ENCODE measurements around the gene ADPRHL1. TPM values are rescaled to one million over a fixed set of nuclear protein-coding genes. Genes with fewer than 3 reads are reported as not detected.

ADPRHL1 gene
- total RNA-seq, 1 donor from 2014 or later, result 11.3 TPM

DNA sequence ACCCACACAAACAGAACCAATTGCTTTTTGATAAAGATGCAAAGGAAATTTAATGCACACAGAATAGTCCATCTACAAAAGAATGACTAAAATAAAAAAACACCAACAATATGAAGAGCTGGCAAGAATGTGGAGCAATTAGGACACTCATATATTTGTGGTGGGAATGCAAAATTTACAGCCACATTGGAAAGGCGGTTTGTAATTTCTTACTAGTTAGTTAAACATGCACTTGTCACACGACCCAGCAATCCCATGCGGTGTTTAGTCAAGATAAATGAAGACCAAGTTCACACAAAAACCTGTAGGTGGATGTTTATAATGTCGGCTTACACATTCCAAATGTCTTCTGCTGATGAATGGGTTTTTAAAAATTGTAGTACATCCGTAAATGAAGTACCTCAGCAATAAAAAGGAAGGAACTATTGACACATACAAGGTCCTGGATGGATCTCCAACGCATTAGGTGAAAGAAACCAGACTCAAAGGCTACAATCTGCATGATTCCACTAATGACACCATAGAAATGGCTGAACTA lies 94.6 kb downstream of the ADPRHL1 start:
- Histone ChIP-seq H3K36me3 (no peaks in the 10 kb centered on the region), H3K4me3 (no peak overlapping the region), H3K9me3 (no peaks in the 10 kb centered on the region), H3K27me3 (peaks cover 4% of the 10 kb centered on the region), H3K27ac (no peak overlapping the region), H3K4me1 (peaks cover 7 to 8% of the 10 kb centered on the region in 2 donors)
- TF ChIP-seq, protein P1, sequence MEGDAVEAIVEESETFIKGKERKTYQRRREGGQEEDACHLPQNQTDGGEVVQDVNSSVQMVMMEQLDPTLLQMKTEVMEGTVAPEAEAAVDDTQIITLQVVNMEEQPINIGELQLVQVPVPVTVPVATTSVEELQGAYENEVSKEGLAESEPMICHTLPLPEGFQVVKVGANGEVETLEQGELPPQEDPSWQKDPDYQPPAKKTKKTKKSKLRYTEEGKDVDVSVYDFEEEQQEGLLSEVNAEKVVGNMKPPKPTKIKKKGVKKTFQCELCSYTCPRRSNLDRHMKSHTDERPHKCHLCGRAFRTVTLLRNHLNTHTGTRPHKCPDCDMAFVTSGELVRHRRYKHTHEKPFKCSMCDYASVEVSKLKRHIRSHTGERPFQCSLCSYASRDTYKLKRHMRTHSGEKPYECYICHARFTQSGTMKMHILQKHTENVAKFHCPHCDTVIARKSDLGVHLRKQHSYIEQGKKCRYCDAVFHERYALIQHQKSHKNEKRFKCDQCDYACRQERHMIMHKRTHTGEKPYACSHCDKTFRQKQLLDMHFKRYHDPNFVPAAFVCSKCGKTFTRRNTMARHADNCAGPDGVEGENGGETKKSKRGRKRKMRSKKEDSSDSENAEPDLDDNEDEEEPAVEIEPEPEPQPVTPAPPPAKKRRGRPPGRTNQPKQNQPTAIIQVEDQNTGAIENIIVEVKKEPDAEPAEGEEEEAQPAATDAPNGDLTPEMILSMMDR (IDR thresholded peaks at IDR 0.05), result no peak
- intact Hi-C loops (cut with DNase I), result no loop called here
- DNase-seq (ENCODE audit: low spot score in 2 of 2), result no peak

DNA sequence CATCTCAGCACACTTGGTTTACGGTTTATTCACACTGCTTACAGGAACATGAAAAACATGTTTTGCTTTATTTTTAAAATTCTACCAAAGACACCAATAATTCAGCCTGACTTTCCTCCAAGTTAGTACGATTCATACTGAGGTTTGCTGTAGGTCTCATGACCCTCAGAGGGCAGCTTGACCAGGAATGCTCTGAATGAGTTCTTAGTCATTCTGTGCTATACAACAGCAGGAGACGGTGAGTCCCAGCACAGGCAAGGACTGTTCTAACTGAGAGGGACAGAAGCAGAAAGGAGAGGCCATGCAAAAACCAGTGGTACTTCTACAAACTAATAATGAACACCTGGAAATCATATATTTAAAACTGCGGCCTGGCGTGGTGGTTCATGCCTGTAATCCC lies 95.8 kb downstream of the ADPRHL1 start:
- Histone ChIP-seq H3K4me3 (no peak overlapping the region), H3K27me3 (no peaks in the 10 kb centered on the region), H3K4me1 (no peaks in the 10 kb centered on the region), H3K9me3 (no peaks in the 10 kb centered on the region), H3K27ac (no peak overlapping the region), H3K36me3 (no peaks in the 10 kb centered on the region)
- TF ChIP-seq, protein P1 (IDR thresholded peaks at IDR 0.05), result no peak
- no peak for DNase-seq (ENCODE audit: low spot score in 2 of 2)
- intact Hi-C loops (cut with DNase I), result no loop called here

DNA sequence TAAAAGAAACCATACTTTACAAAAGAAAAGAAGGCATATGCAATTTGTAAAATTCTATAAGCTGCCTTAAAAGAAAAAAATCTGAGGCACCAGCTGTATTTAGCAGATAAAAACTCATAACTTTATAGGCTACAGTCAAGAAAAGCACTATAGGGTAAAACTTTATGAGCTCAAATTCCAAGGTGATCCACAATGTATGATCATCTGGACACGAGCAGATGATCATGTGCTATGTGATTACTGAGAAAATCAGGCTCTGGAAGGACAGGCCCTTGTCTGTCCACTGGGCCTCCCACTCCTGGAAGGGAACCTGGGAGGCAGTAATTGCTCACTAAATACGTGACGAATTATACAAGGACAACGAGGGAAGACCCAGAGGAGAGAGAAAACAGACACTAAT lies 96.7 kb downstream of the ADPRHL1 start:
- Histone ChIP-seq H3K36me3 (no peaks in the 10 kb centered on the region), H3K9me3 (no peaks in the 10 kb centered on the region), H3K27me3 (no peaks in the 10 kb centered on the region), H3K27ac (no peak overlapping the region), H3K4me1 (no peaks in the 10 kb centered on the region), H3K4me3 (no peak overlapping the region)
- no peak for DNase-seq (ENCODE audit: low spot score in 2 of 2)
- TF ChIP-seq, protein P1 (IDR thresholded peaks at IDR 0.05), result no peak
- intact Hi-C loops (cut with DNase I), result no loop called here

- Histone ChIP-seq H3K9me3 (no peaks in the 10 kb centered on the region), H3K27ac (no peak overlapping the region), H3K36me3 (no peaks in the 10 kb centered on the region), H3K4me1 (no peaks in the 10 kb centered on the region), H3K4me3 (no peak overlapping the region), H3K27me3 (no peaks in the 10 kb centered on the region)
- intact Hi-C loops (cut with DNase I), result no loop called here
- TF ChIP-seq, protein P1 (IDR thresholded peaks at IDR 0.05), result no peak
- DNase-seq (ENCODE audit: low spot score in 2 of 2), result no peak
These were observed 97.7 kb downstream of the ADPRHL1 start for GRCh38 chr13:113355621-113356020.

- intact Hi-C loops (cut with DNase I), result no loop called here
- Histone ChIP-seq H3K4me1 (no peaks in the 10 kb centered on the region), H3K27ac (no peak overlapping the region), H3K36me3 (no peaks in the 10 kb centered on the region), H3K4me3 (no peak overlapping the region), H3K27me3 (no peaks in the 10 kb centered on the region), H3K9me3 (no peaks in the 10 kb centered on the region)
- no peak for DNase-seq (ENCODE audit: low spot score in 2 of 2)
- TF ChIP-seq, protein P1 (IDR thresholded peaks at IDR 0.05), result no peak
These were observed 98.3 kb downstream of the ADPRHL1 start for GRCh38 chr13:113354831-113355610.
